Measurements from ENCODE around the gene COL17A1.

Gene COL17A1

DNA sequence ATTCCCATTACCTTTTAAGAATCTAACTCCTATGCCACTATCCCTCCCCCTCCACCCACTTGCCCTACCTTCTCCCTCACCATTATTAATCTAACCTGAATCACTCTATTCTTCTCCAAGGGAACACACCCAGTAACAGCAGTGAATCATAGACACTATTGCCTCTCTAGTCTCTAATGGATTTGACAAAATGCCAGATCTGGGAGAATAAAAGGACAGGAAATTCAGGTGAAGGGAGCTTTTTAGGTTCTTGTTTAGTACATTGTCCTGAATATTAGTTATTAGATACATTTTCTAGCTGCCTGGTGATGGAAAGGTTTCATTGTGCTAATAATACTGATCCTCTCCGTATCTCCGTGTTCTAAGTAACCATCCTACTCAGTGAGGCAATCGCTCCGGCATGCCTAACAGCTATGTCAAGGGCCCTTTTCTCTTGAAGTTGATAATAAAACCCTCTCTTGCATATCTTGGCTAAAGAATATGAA, 32.2 kb upstream of the COL17A1 start:
- no peak for DNase-seq
- in situ Hi-C loops (cut with HindIII; ENCODE audit: low pct_ligation_motif_present, low sequenced_read_pairs) = no loop called here
- no peaks in the 10 kb centered on the region for H3K27me3 ChIP-seq (replicated peaks)
- no peaks in the 10 kb centered on the region for H3K36me3 ChIP-seq (replicated peaks)
- no peak overlapping the region for H3K27ac ChIP-seq
- no peak overlapping the region for H3K4me3 ChIP-seq (ENCODE audit: low read depth, low read length)
- TF ChIP-seq, protein P1, sequence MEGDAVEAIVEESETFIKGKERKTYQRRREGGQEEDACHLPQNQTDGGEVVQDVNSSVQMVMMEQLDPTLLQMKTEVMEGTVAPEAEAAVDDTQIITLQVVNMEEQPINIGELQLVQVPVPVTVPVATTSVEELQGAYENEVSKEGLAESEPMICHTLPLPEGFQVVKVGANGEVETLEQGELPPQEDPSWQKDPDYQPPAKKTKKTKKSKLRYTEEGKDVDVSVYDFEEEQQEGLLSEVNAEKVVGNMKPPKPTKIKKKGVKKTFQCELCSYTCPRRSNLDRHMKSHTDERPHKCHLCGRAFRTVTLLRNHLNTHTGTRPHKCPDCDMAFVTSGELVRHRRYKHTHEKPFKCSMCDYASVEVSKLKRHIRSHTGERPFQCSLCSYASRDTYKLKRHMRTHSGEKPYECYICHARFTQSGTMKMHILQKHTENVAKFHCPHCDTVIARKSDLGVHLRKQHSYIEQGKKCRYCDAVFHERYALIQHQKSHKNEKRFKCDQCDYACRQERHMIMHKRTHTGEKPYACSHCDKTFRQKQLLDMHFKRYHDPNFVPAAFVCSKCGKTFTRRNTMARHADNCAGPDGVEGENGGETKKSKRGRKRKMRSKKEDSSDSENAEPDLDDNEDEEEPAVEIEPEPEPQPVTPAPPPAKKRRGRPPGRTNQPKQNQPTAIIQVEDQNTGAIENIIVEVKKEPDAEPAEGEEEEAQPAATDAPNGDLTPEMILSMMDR (IDR thresholded peaks at IDR 0.05; ENCODE audit: low read depth, low read length, missing control alignments) = no peak

DNA sequence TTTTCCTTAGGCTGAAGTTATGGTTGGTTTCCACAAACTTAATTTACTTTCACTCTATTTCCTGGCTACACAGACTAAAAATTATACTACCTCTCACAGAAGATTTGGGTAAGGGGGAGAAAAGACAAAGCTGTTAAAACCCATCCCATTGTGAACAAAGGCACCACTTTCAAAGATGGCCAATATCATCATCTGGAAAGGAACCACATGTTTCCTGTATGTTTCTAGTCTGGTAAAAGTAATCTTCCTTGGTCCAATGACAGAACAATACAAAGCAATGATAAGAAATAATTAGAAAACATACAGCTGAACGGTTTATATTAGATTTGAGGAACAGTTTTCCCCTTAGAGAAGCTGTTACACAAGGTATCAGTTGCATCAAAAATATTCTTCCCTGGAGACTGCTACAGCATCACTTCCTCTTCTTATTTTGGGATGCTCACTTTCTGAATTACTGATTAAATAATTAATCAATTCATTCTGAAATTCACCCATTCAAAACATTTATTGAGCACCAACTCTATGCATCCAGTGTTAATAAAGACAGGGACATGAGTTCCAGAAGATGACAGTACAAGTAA, 27.8 kb upstream of the COL17A1 start:
- TF ChIP-seq, protein P1 (IDR thresholded peaks at IDR 0.05; ENCODE audit: low read depth, low read length, missing control alignments) = no peak
- Histone ChIP-seq H3K36me3 (replicated peaks) (no peaks in the 10 kb centered on the region), H3K4me3 (ENCODE audit: low read depth, low read length) (no peak overlapping the region), H3K27ac (no peak overlapping the region), H3K27me3 (replicated peaks) (no peaks in the 10 kb centered on the region)
- in situ Hi-C loops (cut with HindIII; ENCODE audit: low pct_ligation_motif_present, low sequenced_read_pairs) = no loop called here
- DNase-seq = no peak

DNA sequence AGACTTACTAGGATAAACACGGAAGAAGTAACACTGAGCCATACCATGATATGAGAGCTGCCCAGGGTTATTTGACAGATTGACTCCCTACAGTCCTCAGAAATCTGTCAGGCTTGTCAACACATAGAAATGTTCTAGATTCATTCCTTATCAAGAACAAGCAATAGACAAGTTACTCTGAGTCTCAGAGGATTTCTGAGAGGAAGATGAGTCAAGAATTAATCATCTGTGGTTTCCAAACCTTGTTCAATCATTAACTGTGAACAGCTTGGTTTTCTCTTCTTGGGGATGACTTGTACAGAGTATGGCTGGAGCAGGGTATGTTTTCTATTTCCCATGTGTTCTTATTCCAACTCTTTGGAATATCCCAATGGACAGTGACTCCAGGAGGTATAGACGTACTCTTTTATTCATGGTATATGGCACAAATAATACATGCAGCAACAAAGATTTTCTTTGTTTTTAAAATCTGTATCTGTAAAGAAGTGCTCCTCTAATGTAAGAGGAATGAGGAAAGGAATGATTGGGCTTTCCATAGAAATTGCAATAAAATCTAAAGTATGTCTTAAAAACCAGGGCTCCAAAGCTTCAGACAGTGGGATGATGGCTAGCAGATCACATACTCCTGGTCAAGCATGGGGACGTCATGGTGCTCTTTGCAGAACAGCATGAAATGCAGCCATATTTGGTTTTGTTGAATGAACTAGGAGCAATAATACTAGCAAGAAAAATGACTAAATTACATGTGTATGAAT, 24.4 kb upstream of the COL17A1 start:
- in situ Hi-C loops (cut with HindIII; ENCODE audit: low pct_ligation_motif_present, low sequenced_read_pairs) = no loop called here
- peak; percentile 84 for DNase-seq
- Histone ChIP-seq H3K27ac (peak overlapping the region; percentile 87), H3K27me3 (replicated peaks) (no peaks in the 10 kb centered on the region), H3K4me3 (ENCODE audit: low read depth, low read length) (no peak overlapping the region), H3K36me3 (replicated peaks) (no peaks in the 10 kb centered on the region)
- TF ChIP-seq, protein P1 (IDR thresholded peaks at IDR 0.05; ENCODE audit: low read depth, low read length, missing control alignments) = no peak

DNA sequence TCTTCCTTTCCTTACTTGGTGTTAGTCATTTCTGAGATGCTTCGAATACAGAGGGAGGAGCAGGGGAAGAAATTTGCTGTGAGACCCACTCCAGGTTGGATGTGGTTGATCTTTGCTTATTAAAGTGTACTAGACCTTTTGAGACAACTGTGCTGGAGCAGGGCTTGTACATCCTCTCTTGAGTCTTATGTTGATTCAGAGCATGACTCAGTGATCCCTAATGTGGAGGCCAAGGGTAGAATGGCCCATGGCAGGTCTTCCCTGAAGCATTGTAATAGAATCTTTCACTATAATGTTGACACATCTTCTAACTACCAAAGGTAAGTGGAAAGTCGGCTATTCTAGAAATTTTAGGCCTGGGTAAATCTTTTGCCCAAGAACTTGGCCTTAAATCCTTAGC, 19.2 kb upstream of the COL17A1 start:
- in situ Hi-C loops (cut with HindIII; ENCODE audit: low pct_ligation_motif_present, low sequenced_read_pairs) = no loop called here
- DNase-seq = peak; percentile 38
- no peak overlapping the region for H3K27ac ChIP-seq
- H3K27me3 ChIP-seq (replicated peaks) = no peaks in the 10 kb centered on the region
- TF ChIP-seq, protein P1 (IDR thresholded peaks at IDR 0.05; ENCODE audit: low read depth, low read length, missing control alignments) = no peak
- no peaks in the 10 kb centered on the region for H3K36me3 ChIP-seq (replicated peaks)
- no peak overlapping the region for H3K4me3 ChIP-seq (ENCODE audit: low read depth, low read length)

DNA sequence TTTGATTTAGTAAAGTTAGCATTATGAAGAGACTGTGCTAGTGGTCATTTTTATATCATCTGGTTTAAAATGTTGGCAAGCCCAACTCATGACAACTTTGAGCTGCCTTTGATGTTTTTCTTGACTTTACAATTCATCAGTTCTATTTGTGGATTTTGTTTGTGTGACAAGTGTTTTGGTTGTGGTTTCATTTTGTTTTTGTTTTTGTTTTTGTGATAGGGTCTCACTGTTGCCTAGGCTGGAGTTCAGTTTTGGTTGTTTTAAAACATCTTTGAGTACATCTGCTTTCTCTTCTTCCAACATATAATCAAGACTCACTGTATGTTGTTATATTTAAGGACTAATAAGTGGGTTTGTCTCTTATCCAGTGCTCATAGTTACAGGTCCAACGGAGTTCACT, 18.7 kb upstream of the COL17A1 start:
- Histone ChIP-seq H3K36me3 (replicated peaks) (no peaks in the 10 kb centered on the region), H3K27me3 (replicated peaks) (no peaks in the 10 kb centered on the region), H3K4me3 (ENCODE audit: low read depth, low read length) (no peak overlapping the region), H3K27ac (no peak overlapping the region)
- in situ Hi-C loops (cut with HindIII; ENCODE audit: low pct_ligation_motif_present, low sequenced_read_pairs) = no loop called here
- no peak for DNase-seq
- TF ChIP-seq, protein P1 (IDR thresholded peaks at IDR 0.05; ENCODE audit: low read depth, low read length, missing control alignments) = no peak
